DND-41 (cell line): ENCODE results near the gene GALM.

Experiments used
- EZH2 ChIP-seq: IDR thresholded peaks from 3 replicates; pipeline ENCODE4 v1.6.1; 2012; ENCODE audit warnings: borderline replicate concordance, low read depth, mild to moderate bottlenecking, moderate library complexity, low read length, inconsistent platforms; ENCODE audit not compliant: severe bottlenecking
- TF ChIP-seq, protein P1 (sequence below): IDR thresholded peaks from 2 replicates; pipeline ENCODE4 v1.5.1; 2012; ENCODE audit warnings: borderline replicate concordance, low read length, moderate library complexity, mild to moderate bottlenecking; ENCODE audit not compliant: poor library complexity, severe bottlenecking; ENCODE audit errors: extremely low read depth

DNA sequence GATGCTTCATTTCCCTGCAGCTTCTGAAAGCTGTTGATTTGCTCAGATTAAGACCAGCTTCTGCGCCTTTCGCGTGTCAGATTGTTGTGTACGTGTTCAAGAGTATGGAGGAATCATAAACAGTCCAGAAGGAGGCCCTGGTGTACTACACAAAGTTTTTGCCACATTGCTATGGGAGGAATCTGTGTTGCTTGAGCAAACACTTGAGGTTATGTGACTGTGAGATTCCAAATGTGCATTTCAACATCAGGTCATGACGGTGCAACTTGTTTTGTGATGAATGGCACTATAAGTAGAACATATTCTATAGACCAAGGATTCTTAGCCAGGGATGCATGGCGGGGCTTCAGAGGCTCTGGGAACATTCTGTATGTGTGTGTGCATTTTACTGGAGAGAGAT, 50.3 kb downstream of the GALM start:
- TF ChIP-seq, protein P1, sequence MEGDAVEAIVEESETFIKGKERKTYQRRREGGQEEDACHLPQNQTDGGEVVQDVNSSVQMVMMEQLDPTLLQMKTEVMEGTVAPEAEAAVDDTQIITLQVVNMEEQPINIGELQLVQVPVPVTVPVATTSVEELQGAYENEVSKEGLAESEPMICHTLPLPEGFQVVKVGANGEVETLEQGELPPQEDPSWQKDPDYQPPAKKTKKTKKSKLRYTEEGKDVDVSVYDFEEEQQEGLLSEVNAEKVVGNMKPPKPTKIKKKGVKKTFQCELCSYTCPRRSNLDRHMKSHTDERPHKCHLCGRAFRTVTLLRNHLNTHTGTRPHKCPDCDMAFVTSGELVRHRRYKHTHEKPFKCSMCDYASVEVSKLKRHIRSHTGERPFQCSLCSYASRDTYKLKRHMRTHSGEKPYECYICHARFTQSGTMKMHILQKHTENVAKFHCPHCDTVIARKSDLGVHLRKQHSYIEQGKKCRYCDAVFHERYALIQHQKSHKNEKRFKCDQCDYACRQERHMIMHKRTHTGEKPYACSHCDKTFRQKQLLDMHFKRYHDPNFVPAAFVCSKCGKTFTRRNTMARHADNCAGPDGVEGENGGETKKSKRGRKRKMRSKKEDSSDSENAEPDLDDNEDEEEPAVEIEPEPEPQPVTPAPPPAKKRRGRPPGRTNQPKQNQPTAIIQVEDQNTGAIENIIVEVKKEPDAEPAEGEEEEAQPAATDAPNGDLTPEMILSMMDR = no peak
- no peak for TF ChIP-seq EZH2
